Osteocyte (in vitro differentiated cells): Measurements from ENCODE around the gene MTHFD1. TPM values are rescaled to one million over a fixed set of nuclear protein-coding genes. Genes with fewer than 3 reads are reported as not detected.

Experiments
- DNase-seq: peaks from one replicate; pipeline ENCODE4 v3.0.0; 2021; ENCODE audit warnings: mixed read lengths; ENCODE audit not compliant: unreplicated experiment; ENCODE audit errors: extremely low spot score
- H3K27ac Mint-ChIP-seq: one replicate; pipeline ENCODE4 v1.8.0; 2021; ENCODE audit warnings: mild to moderate bottlenecking, mixed read lengths; ENCODE audit not compliant: unreplicated experiment
- H3K27me3 Mint-ChIP-seq: one replicate; pipeline ENCODE4 v1.8.0; 2021; ENCODE audit warnings: mixed read lengths; ENCODE audit not compliant: unreplicated experiment
- H3K36me3 Mint-ChIP-seq: one replicate; pipeline ENCODE4 v1.8.0; 2021; ENCODE audit warnings: mixed read lengths; ENCODE audit not compliant: unreplicated experiment
- H3K4me1 Mint-ChIP-seq: one replicate; pipeline ENCODE4 v1.8.0; 2021; ENCODE audit warnings: mixed read lengths; ENCODE audit not compliant: unreplicated experiment
- H3K4me3 Mint-ChIP-seq: one replicate; pipeline ENCODE4 v1.8.0; 2021; ENCODE audit warnings: mild to moderate bottlenecking, moderate library complexity, mixed read lengths; ENCODE audit not compliant: unreplicated experiment
- H3K9me3 Mint-ChIP-seq: one replicate; pipeline ENCODE4 v1.8.0; 2021; ENCODE audit warnings: mixed read lengths; ENCODE audit not compliant: unreplicated experiment
- CTCF ChIP-seq: fragments of 200-600 bp; sonication (generic); IDR thresholded peaks from 2 replicates; pipeline ENCODE4 v1.5.0; 2021; ENCODE audit warnings: antibody characterized with exemption, mild to moderate bottlenecking, moderate library complexity
- total RNA-seq: library from RNA; stranded (reverse); gene quantifications from 2 replicates; pipeline ENCODE4 v1.2.1, GENCODE V29; 2021

The MTHFD1 gene
- total RNA-seq, 1 donor from 2014 or later, result 77.8 TPM

GRCh38 chr14:64394423-64394822 lies 6.3 kb downstream of the MTHFD1 start:
- no peak for TF ChIP-seq CTCF
- Mint-ChIP-seq H3K4me3 (no peak overlapping the region), H3K27me3 (no peaks in the 10 kb centered on the region), H3K36me3 (peaks cover 13% of the 10 kb centered on the region), H3K4me1 (peaks cover 27% of the 10 kb centered on the region), H3K9me3 (no peaks in the 10 kb centered on the region), H3K27ac (no peak overlapping the region)
- DNase-seq, result no peak

- Mint-ChIP-seq H3K4me3 (no peak overlapping the region), H3K4me1 (peaks cover 21% of the 10 kb centered on the region), H3K36me3 (peaks cover 13% of the 10 kb centered on the region), H3K27me3 (no peaks in the 10 kb centered on the region), H3K27ac (peak overlapping the region; percentile 56), H3K9me3 (no peaks in the 10 kb centered on the region)
- DNase-seq, result no peak
- no peak for TF ChIP-seq CTCF
Measured at GRCh38 chr14:64394977-64395633, 7.0 kb downstream of the MTHFD1 start.

GRCh38 chr14:64400829-64401459 lies 12.8 kb downstream of the MTHFD1 start:
- no peak for DNase-seq
- no peak for TF ChIP-seq CTCF
- Mint-ChIP-seq H3K27ac (no peak overlapping the region), H3K4me1 (peaks cover 4% of the 10 kb centered on the region), H3K36me3 (peaks cover 20% of the 10 kb centered on the region), H3K4me3 (no peak overlapping the region), H3K27me3 (no peaks in the 10 kb centered on the region), H3K9me3 (no peaks in the 10 kb centered on the region)

- Mint-ChIP-seq H3K9me3 (no peaks in the 10 kb centered on the region), H3K36me3 (peaks cover 24% of the 10 kb centered on the region), H3K4me1 (peaks cover 4% of the 10 kb centered on the region), H3K27me3 (no peaks in the 10 kb centered on the region), H3K27ac (no peak overlapping the region), H3K4me3 (no peak overlapping the region)
- DNase-seq, result no peak
- TF ChIP-seq CTCF, result no peak
Measured at GRCh38 chr14:64401949-64402348, 13.8 kb downstream of the MTHFD1 start.

GRCh38 chr14:64405295-64405694 lies 17.1 kb downstream of the MTHFD1 start:
- Mint-ChIP-seq H3K4me3 (no peak overlapping the region), H3K27me3 (no peaks in the 10 kb centered on the region), H3K4me1 (peaks cover 19% of the 10 kb centered on the region), H3K9me3 (no peaks in the 10 kb centered on the region), H3K36me3 (peaks cover 24% of the 10 kb centered on the region), H3K27ac (no peak overlapping the region)
- no peak for DNase-seq
- no peak for TF ChIP-seq CTCF
